Coronary artery (tissue), 2 donors: ENCODE data around the gene TXNRD1.

Experiments used
- DNase-seq: peaks from one replicate; pipeline ENCODE4 v3.0.0-alpha.2; 2017; ENCODE audit warnings: low spot score
- H3K27ac ChIP-seq, 2 donors: fragments of 200-600 bp; sonication (generic); one replicate each; pipeline ENCODE4 v1.5.1; 2016 to 2019
- H3K4me3 ChIP-seq: fragments of 200-600 bp; sonication (generic); 2 replicates; pipeline ENCODE4 v1.5.1; 2016; ENCODE audit warnings: mild to moderate bottlenecking, moderate library complexity
- TF ChIP-seq, protein P1 (sequence below): fragments of 200-600 bp; sonication (generic); IDR thresholded peaks from one replicate; pipeline ENCODE4 v1.5.1; 2019; ENCODE audit warnings: antibody characterized with exemption

TXNRD1 gene

DNA sequence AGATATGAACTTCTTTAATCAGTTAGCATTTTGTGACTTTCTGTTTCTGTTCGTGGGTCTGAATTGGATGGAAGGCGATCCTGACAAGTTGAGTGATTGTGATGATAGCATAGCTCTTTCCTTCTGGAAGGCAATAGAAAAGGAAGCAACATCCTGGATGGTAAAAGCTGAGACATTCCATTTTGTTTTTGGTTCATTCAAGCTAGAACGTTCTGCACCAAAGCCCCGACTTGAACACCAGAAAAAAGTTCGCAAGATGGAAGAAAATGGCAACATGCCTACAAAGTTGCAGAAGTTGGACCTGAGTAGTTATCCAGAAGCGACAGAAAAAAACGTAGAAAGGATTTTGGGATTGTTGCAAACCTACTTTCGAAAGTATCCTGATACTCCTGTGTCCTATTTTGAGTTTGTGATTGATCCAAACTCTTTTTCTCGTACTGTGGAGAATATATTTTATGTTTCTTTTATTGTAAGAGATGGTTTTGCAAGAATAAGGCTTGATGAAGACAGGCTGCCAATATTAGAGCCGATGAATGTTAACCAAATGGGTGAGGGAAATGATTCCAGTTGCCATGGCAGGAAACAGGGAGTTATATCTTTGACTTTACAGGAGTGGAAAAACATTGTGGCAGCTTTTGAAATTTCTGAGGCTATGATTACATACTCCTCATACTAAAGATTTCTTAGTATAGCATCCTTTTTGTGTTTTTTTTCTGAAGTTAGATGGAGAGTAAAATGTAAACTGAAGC, 88.9 kb downstream of the TXNRD1 start:
- H3K27ac ChIP-seq: peak overlapping the region; percentile 59 to 78

DNA sequence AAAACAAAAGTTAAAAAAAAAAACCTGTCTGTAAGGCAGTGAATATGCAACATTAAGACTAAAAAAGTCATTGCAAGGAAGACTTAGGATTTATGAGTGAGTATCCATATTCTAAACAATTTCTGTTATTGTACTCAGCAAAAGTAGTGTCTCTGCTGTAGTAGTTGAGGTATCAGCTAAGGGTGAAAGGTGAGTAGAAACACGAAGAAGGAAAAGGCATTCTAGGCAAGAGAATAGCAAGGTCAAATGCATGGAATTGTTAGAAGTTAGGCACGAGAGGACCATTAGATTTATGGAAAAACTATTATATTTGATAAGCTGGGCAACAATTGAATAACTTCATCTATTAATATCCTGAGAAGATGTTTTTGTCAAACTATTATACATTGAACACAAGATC, 89.8 kb downstream of the TXNRD1 start:
- TF ChIP-seq, protein P1, sequence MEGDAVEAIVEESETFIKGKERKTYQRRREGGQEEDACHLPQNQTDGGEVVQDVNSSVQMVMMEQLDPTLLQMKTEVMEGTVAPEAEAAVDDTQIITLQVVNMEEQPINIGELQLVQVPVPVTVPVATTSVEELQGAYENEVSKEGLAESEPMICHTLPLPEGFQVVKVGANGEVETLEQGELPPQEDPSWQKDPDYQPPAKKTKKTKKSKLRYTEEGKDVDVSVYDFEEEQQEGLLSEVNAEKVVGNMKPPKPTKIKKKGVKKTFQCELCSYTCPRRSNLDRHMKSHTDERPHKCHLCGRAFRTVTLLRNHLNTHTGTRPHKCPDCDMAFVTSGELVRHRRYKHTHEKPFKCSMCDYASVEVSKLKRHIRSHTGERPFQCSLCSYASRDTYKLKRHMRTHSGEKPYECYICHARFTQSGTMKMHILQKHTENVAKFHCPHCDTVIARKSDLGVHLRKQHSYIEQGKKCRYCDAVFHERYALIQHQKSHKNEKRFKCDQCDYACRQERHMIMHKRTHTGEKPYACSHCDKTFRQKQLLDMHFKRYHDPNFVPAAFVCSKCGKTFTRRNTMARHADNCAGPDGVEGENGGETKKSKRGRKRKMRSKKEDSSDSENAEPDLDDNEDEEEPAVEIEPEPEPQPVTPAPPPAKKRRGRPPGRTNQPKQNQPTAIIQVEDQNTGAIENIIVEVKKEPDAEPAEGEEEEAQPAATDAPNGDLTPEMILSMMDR: no peak
- H3K27ac ChIP-seq: no peak overlapping the region
- no peak for DNase-seq
- peak overlapping the region; percentile 72 for H3K4me3 ChIP-seq

More for the DNA sequence above, 88.9 kb downstream of the TXNRD1 start:
- peak overlapping the region; percentile 72 for H3K4me3 ChIP-seq
- TF ChIP-seq, protein P1: no peak
- no peak for DNase-seq

GRCh38 chr12:104306376-104306775, 90.8 kb downstream of the TXNRD1 start:
- Histone ChIP-seq H3K27ac (no peak overlapping the region), H3K4me3 (no peak overlapping the region)
- TF ChIP-seq, protein P1: no peak
- DNase-seq: no peak

GRCh38 chr12:104306943-104307654, 91.5 kb downstream of the TXNRD1 start:
- Histone ChIP-seq H3K4me3 (peak overlapping the region; percentile 39), H3K27ac (peak overlapping the region; percentile 2 to 24)
- DNase-seq: no peak
- TF ChIP-seq, protein P1: no peak

GRCh38 chr12:104307655-104308000, 92.0 kb downstream of the TXNRD1 start:
- Histone ChIP-seq H3K4me3 (peak overlapping the region; percentile 39), H3K27ac (peak overlapping the region in 1 of 2 donors; percentile 24)
- no peak for DNase-seq
- TF ChIP-seq, protein P1: no peak

DNA sequence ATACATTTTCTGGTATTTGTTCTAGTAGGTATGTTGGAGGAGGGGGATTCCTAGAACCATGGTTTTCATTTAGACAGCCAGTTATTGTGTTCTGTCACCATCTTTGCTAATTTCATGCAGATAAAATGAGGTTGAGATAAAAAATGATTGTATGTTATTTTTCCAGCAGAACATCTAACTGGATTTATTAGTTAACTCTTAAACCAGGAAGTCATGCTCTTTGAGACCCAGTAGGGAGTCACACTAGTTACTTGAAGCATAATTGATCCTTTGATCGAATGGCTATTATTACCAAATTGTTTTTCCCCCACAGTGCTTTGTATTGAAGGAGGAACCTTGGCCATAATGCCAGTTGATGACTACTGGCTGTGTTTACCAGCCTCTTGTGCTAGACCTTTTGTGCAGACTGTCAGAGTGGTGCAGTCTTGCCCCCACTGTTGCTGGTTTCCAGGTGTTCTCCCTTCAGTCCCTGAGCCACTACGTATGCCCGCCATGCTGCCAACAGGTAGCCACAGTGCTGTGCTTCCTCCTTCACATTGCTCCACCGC, 93.9 kb downstream of the TXNRD1 start:
- H3K4me3 ChIP-seq: peak overlapping the region; percentile 22
- TF ChIP-seq, protein P1: no peak
- DNase-seq: no peak

More for the DNA sequence above, 93.9 kb downstream of the TXNRD1 start:
- no peak overlapping the region for H3K27ac ChIP-seq
